ENCODE results near the gene PLEKHG3.

The PLEKHG3 gene

GRCh38 chr14:64760146-64760755, 56.0 kb downstream of the PLEKHG3 start:
- DNase-seq (ENCODE audit: extremely low read depth, low read depth) = no peak
- TF ChIP-seq CTCF (IDR thresholded peaks at IDR 0.05; ENCODE audit: low read depth, low read length) = peak; percentile 61

DNA sequence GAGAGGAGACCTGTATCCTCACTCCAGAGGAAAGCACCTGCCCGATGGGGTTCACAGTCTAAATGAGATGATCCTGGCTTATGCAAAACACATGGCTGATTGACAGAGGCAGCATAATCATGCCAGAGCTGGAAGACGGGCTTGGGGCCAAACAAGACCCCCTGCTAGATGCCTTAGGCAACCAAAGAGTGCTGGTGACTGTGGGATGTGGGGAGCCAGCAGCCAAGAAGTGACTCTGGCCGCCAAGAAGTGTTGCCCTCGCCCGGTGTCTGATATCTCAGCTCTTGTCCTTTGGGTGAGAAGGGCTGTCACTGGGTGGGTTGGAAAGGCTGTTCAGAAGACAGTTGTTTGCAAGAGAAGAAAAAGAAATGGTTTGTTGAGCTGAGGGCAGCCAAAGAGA, 56.7 kb downstream of the PLEKHG3 start:
- no peak for DNase-seq (ENCODE audit: extremely low read depth, low read depth)
- no peak for TF ChIP-seq CTCF (IDR thresholded peaks at IDR 0.05; ENCODE audit: low read depth, low read length)

- TF ChIP-seq CTCF (IDR thresholded peaks at IDR 0.05; ENCODE audit: low read depth, low read length) = no peak; the same call in none of the 2 replicates
- no peak for DNase-seq (ENCODE audit: extremely low read depth, low read depth)
These were observed 57.3 kb downstream of the PLEKHG3 start for GRCh38 chr14:64761441-64762043.

DNA sequence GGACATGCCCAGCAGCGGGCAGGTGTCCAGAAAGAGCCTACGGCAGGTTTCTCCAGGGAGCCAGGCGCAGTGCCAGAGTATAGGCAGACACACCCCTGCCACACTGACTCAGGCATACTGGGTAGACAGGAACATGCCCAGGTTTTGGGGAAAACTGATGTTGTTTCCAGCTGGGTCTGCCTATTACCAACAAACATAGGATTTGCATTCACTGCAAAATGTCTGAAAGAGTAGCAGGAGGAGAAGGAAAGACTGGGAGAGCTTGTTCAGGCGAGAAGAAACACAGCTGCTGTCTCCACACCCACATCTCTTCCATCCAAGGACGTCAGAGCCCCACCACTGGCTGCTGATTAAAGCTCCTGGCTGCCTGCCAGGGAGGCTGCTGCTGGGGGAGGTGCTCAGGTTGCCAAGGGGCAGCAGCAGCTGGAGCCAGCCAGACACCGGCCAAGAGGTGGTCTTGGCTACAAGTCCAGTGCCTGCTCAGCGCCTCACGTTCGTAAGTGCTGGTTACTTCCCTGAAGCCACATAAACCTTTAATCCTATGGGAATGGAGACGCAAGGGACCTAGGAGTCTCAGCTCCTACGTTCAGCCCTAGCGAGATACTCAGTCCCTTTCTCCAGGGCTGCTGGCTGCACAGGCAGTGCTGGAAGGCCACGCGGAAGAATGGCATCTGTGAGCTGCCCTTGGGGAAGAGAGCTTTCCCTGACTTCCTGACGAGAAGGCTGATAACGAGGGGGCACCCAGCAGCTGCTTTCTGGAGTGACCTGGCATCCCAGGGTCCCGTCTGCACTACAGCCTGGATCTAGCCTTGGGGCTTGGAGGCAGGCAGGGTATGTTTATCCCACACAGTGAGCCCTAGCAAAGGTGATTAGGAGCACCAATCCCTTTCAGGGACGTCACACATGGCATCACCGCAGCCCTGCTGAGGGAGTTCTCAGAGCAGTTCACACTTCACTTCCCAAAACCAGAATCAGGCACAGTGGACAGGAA, 58.1 kb downstream of the PLEKHG3 start:
- no peak for TF ChIP-seq CTCF (IDR thresholded peaks at IDR 0.05; ENCODE audit: low read depth, low read length)
- DNase-seq (ENCODE audit: extremely low read depth, low read depth) = peak; percentile 62

- DNase-seq (ENCODE audit: extremely low read depth, low read depth) = no peak
- TF ChIP-seq CTCF (IDR thresholded peaks at IDR 0.05; ENCODE audit: low read depth, low read length) = no peak
These were observed 59.0 kb downstream of the PLEKHG3 start for GRCh38 chr14:64763085-64763782.

DNA sequence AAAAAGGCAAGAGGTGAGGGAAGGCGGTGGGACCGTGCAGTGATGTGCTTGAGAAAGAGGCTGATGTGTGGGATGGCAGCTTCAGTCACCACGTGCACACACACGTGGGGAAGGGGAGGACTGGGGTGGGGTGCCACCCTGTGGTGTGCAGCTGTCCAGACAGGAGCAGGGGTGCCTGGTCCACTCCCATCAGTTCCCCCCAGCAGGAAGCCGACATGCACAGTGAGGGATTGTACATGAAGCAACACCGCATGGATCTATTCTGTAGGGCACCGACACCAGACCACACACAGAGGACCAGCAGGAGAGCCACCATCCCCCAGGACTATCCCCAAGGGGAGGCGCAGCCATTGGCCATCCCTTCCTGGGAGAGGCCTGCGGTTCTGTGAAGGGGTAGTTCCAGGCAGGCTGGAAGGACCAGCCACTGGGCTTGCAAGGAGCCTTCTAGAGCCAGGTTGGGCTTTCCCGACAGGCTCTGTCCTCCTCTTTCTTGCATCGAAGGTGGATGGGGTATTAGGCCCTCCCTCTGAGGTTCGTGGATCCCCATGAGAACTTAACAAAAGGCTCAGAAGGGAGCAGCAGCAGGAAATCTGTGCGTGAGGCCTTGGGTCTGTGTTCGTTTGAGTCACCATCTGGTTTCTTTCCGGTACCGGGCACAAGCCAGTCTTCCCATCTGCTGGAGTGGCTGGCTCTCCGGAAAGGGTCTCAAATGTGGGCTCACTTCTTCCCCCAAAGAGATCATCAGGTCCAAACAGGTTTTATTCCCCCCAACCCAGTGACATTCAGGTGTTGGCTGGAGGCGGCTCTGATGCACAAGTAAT, 59.8 kb downstream of the PLEKHG3 start:
- TF ChIP-seq CTCF (IDR thresholded peaks at IDR 0.05; ENCODE audit: low read depth, low read length) = no peak
- DNase-seq (ENCODE audit: extremely low read depth, low read depth) = no peak
